GM13977 (cell line): Measurements from ENCODE around the gene CERS4.
A peak's percentile ranks its signal among the peaks of the same experiment; 100 is the strongest.

Experiments
- DNase-seq: peaks from one replicate; pipeline ENCODE4 v3.0.0; 2012; ENCODE audit warnings: low spot score
- CTCF ChIP-seq: IDR thresholded peaks from 2 replicates; pipeline ENCODE4 v1.5.1; 2012; ENCODE audit warnings: mild to moderate bottlenecking, control low read depth; ENCODE audit not compliant: insufficient read depth; ENCODE audit errors: extremely low read depth, missing control alignments
- in situ Hi-C: fragments of 300-500 bp; cut with MboI; formaldehyde crosslinking; loops from one replicate; pipeline ENCODE4 v1.12.0; 2022; ENCODE audit warnings: low sequenced_read_pairs, low pct_unique_long_range_greater_than_20kb, mixed read lengths, inconsistent platforms; ENCODE audit not compliant: unreplicated experiment

The CERS4 gene

GRCh38 chr19:8238251-8238650 is 29.1 kb downstream of the CERS4 start:
- in situ Hi-C loops: no loop called here
- TF ChIP-seq CTCF: no peak
- no peak for DNase-seq

- TF ChIP-seq CTCF: no peak
- DNase-seq: no peak
- in situ Hi-C loops: loop anchor here (5.0 kb wide), 1 partner anchor 82 kb away; no protein-coding TSS in a partner anchor
These were observed 30.5 kb downstream of the CERS4 start for GRCh38 chr19:8239528-8240273.

- TF ChIP-seq CTCF: no peak
- DNase-seq: peak; percentile 91
- in situ Hi-C loops: loop anchor here (5.0 kb wide), 1 partner anchor 83 kb away; no protein-coding TSS in a partner anchor
These were observed 31.4 kb downstream of the CERS4 start for GRCh38 chr19:8240274-8241229.

GRCh38 chr19:8241646-8242045 is 32.5 kb downstream of the CERS4 start:
- no peak for TF ChIP-seq CTCF
- in situ Hi-C loops: loop anchor here (5.0 kb wide), 1 partner anchor 84 kb away; no protein-coding TSS in a partner anchor
- DNase-seq: no peak

GRCh38 chr19:8242211-8242821 is 33.1 kb downstream of the CERS4 start:
- no peak for DNase-seq
- TF ChIP-seq CTCF: no peak

GRCh38 chr19:8243146-8243545 is 34.0 kb downstream of the CERS4 start:
- in situ Hi-C loops: loop anchor here (5.0 kb wide), 1 partner anchor 86 kb away; no protein-coding TSS in a partner anchor
- no peak for TF ChIP-seq CTCF
- no peak for DNase-seq

More at GRCh38 chr19:8242211-8242821, 33.1 kb downstream of the CERS4 start:
- in situ Hi-C loops: loop anchor here (5.0 kb wide), 1 partner anchor 85 kb away; no protein-coding TSS in a partner anchor
